Nephron (organoid): ENCODE measurements around the gene HOXC6.
A peak's percentile ranks its signal among the peaks of the same experiment; 100 is the strongest.

Experiments
- H3K27ac Mint-ChIP-seq, 3 experiments: 2 replicates each; pipeline ENCODE4 v1.8.0; 2020; ENCODE audit warnings: mixed read lengths in 3 of 3, mild to moderate bottlenecking in 2 of 3, moderate library complexity in 1 of 3
- H3K27me3 Mint-ChIP-seq: 2 replicates; pipeline ENCODE4 v1.8.0; 2021; ENCODE audit warnings: low read depth, mild to moderate bottlenecking, moderate library complexity, mixed read lengths
- H3K36me3 Mint-ChIP-seq: 2 replicates; pipeline ENCODE4 v1.8.0; 2020; ENCODE audit warnings: low read depth, mixed read lengths
- H3K4me1 Mint-ChIP-seq: 2 replicates; pipeline ENCODE4 v1.8.0; 2020; ENCODE audit warnings: mixed read lengths
- H3K4me3 Mint-ChIP-seq, 3 experiments: 2 replicates each; pipeline ENCODE4 v1.8.0; 2020; ENCODE audit warnings: mild to moderate bottlenecking in 3 of 3, mixed read lengths in 3 of 3, moderate library complexity in 2 of 3
- H3K9me3 Mint-ChIP-seq: 2 replicates; pipeline ENCODE4 v1.8.0; 2020; ENCODE audit warnings: mixed read lengths
- TF ChIP-seq, protein P1 (sequence below), 3 experiments: fragments of 200-600 bp; sonication (generic); IDR thresholded peaks; one replicate each; pipeline ENCODE4 v1.5.0; 2021; ENCODE audit warnings: antibody characterized with exemption in 3 of 3; ENCODE audit not compliant: unreplicated experiment in 3 of 3

HOXC6 gene

DNA sequence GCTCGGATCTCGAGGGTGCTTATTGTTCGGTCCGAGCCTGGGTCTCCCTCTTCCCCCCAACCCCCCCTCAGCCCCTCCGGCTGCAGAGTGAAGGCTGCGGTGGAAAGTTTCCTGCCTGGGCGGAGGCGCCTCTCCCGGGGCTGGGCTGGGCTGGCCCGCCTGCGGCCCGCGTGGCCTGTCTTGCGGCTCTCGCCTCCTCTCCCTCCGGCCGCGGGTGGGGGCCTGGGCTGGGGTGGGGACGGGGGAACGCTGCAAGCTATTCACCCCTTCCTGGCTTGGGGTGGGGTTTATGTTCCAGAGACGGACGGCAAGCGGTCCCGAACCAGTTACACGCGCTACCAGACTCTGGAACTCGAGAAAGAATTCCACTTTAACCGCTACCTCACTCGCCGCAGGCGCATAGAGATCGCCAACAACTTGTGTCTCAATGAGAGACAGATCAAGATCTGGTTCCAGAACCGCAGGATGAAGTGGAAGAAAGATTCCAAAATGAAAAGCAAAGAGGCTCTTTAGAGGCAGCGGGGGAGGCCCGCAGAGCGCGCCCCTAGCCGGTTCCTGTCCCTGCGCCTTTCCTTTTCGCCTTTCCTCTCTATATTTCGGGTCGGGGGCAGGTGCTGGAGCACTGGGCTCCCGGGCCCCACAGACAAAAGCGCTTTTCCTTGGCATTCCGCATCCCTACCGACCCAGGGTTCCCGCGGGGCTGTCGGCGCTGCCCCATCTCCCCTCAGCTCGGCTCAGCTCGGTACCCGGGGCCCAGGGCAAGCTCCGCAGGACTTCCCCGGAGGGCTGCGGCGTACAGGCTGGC is 5.9 kb downstream of the HOXC6 start:
- peaks cover 7% of the 10 kb centered on the region for H3K36me3 Mint-ChIP-seq
- H3K4me1 Mint-ChIP-seq = peaks cover 89% of the 10 kb centered on the region
- TF ChIP-seq, protein P1, sequence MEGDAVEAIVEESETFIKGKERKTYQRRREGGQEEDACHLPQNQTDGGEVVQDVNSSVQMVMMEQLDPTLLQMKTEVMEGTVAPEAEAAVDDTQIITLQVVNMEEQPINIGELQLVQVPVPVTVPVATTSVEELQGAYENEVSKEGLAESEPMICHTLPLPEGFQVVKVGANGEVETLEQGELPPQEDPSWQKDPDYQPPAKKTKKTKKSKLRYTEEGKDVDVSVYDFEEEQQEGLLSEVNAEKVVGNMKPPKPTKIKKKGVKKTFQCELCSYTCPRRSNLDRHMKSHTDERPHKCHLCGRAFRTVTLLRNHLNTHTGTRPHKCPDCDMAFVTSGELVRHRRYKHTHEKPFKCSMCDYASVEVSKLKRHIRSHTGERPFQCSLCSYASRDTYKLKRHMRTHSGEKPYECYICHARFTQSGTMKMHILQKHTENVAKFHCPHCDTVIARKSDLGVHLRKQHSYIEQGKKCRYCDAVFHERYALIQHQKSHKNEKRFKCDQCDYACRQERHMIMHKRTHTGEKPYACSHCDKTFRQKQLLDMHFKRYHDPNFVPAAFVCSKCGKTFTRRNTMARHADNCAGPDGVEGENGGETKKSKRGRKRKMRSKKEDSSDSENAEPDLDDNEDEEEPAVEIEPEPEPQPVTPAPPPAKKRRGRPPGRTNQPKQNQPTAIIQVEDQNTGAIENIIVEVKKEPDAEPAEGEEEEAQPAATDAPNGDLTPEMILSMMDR (IDR thresholded peaks at IDR 0.05; ENCODE audit: unreplicated experiment in 3 of 3) = no peak
- peak overlapping the region; percentile 79 to 86 (median 86) for H3K4me3 Mint-ChIP-seq
- peak overlapping the region; percentile 95 to 99 (median 97) for H3K27ac Mint-ChIP-seq
- no peaks in the 10 kb centered on the region for H3K9me3 Mint-ChIP-seq
- H3K27me3 Mint-ChIP-seq = peaks cover 6% of the 10 kb centered on the region

DNA sequence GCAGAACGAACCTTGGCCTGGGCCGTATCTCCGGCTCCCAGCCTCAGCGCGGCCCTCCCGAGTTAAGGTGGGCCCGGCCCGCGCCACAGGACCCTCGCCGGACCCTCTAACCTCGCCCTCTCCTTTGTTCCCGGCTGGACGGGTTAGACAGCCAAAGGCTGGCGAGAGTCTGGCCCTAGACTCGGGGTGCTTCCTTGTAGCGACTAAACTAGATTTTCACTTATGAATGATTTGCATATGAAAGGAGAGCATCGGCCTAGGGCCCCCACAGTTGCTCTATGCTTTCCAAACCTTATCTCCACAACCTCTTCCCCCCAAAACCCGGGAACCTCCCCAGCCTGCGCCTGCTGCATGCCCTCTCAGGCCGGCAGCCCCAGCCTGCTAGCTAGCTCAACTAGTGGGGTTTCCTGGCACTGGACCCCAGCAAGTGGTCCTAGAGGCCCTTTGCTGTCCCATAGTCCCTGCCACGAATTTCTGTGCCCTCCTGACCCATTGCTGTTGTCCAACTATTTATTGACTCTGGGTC is 6.6 kb downstream of the HOXC6 start:
- H3K4me3 Mint-ChIP-seq = peak overlapping the region; percentile 79 to 86 (median 86)
- H3K4me1 Mint-ChIP-seq = peaks cover 90% of the 10 kb centered on the region
- H3K36me3 Mint-ChIP-seq = peaks cover 1% of the 10 kb centered on the region
- H3K27me3 Mint-ChIP-seq = peaks cover 2% of the 10 kb centered on the region
- peak overlapping the region; percentile 91 to 95 (median 95) for H3K27ac Mint-ChIP-seq
- H3K9me3 Mint-ChIP-seq = no peaks in the 10 kb centered on the region
- TF ChIP-seq, protein P1 (IDR thresholded peaks at IDR 0.05; ENCODE audit: unreplicated experiment in 3 of 3) = no peak

DNA sequence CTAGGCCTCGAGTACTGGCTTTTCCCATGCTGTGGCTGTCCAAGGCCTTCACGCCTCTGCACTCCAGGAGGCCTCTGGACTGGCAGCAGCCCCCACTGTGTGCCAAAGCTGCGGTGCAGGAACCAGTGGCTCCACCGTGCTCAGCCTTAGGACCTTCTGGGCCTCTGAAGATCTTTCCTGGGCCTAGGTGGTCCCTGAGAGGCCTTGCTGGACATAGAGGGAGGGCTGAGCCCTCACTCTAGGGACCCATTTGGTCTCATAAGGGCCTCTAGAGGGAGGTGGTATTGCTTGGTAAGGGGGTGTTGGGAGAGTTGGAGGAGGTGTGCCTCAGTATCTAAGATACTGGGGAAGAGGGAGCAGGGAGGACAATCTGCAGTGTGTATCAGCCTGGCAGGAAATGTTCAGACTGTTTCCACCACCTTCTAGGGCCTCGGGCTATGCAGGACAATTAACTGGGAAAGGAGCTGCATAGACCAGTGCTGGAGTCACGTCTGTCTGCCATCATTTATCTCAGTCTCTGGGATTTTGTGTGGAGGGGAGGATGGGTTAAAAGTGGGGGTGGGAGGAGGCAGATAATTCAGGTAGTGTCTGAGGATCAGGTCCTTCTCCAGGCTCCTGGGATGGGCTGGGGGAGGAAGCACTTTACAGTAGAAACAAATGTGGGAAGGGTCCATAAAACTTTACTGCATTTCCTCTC is 7.5 kb downstream of the HOXC6 start:
- TF ChIP-seq, protein P1 (IDR thresholded peaks at IDR 0.05; ENCODE audit: unreplicated experiment in 3 of 3) = no peak
- H3K36me3 Mint-ChIP-seq = no peaks in the 10 kb centered on the region
- H3K27me3 Mint-ChIP-seq = no peaks in the 10 kb centered on the region
- H3K27ac Mint-ChIP-seq = peak overlapping the region; percentile 91 to 95 (median 95)
- H3K4me1 Mint-ChIP-seq = peaks cover 90% of the 10 kb centered on the region
- no peaks in the 10 kb centered on the region for H3K9me3 Mint-ChIP-seq
- peak overlapping the region; percentile 79 to 86 (median 86) for H3K4me3 Mint-ChIP-seq

DNA sequence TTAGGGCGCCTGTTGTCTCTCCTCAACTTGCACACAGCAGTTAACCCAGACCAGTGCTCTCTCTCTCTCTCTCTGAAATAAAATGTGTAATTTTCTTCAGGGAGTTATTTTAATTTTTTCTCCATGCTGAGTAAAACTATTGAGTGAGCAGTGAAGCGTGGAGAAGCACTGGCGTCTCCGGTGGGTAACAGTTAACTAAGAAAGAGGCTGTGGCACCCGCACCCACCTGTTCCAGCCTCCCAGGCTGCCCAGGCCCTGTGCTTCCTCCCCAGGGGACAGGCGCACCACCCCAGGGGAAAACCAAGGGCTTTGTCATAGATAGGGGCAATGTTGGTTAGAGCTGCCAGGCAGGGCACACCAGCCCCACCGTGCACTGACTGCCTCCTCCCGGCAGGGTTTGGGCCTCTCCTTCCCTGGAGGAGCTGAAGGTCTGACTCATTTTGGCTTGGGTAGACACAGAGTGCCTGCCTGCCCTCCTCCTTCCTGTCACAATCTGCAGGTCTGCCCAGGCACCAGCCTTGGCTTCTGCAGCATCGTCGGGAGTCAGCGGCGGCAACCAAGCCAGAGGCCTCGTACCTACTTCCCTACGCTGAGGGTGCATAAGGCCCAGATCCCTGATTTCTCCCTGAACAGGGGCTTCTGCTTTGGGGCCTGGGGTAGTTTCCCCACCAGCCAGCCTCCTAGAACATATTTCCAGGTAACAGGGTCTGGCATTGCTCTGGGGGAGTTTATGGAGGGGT is 8.6 kb downstream of the HOXC6 start:
- H3K9me3 Mint-ChIP-seq = no peaks in the 10 kb centered on the region
- H3K27me3 Mint-ChIP-seq = no peaks in the 10 kb centered on the region
- TF ChIP-seq, protein P1 (IDR thresholded peaks at IDR 0.05; ENCODE audit: unreplicated experiment in 3 of 3) = no peak
- no peaks in the 10 kb centered on the region for H3K36me3 Mint-ChIP-seq
- H3K4me3 Mint-ChIP-seq = peak overlapping the region; percentile 79 to 86 (median 86)
- peaks cover 89% of the 10 kb centered on the region for H3K4me1 Mint-ChIP-seq
- H3K27ac Mint-ChIP-seq = peak overlapping the region; percentile 91 to 95 (median 95)

DNA sequence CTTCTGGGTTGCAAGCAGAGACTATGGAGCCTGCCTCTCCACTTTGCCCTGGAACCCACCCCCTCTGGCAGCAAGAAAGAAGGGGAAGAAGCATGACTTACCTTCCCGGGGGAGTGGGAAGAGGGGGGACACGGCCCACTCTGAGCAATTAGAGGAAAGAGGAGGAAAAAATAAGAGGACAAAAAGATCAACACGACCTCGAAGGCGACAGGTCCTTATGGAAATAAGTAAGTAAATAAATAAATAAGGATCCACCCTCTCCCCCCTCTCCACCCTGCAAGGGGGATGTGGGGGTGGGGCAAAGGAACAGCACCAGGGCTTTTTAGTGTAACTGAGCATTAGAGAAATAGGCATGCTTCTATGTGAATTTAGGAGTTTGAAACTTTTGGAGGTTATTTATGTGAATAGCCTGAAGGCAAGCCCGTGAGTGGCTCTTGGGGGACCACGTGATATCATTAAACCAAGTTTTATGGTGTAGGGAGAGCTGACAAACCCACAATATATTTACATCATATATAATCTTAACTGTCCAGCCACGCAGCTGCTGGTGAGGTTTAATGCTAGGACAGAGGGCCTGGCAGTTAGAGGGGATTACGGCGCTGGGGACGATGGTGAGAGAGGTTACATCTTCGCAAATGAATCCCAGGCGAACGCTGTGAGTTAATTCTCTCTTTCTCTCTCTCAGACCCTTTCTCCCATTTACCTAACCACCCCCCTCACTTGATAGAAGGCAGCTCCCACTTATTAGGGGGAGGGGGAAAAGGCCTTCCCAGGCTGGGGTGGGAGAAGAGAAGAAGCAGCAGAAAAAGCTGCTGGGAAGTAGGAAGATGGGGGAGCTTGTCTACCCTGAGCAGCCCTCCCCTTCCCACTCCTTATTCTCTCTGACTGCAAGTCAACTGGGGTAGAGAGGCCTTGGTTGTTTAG is 9.4 kb downstream of the HOXC6 start:
- no peaks in the 10 kb centered on the region for H3K9me3 Mint-ChIP-seq
- TF ChIP-seq, protein P1 (IDR thresholded peaks at IDR 0.05; ENCODE audit: unreplicated experiment in 3 of 3) = no peak
- H3K4me1 Mint-ChIP-seq = peaks cover 86% of the 10 kb centered on the region
- H3K27ac Mint-ChIP-seq = peak overlapping the region; percentile 91 to 95 (median 95)
- H3K27me3 Mint-ChIP-seq = no peaks in the 10 kb centered on the region
- no peaks in the 10 kb centered on the region for H3K36me3 Mint-ChIP-seq
- H3K4me3 Mint-ChIP-seq = peak overlapping the region; percentile 79 to 86 (median 86)
